Activated naive CD4-positive, alpha-beta T cell treated with anti-CD3 and anti-CD28 coated beads, Interleukin-2, amount 50 U/mL, for 24 hours (primary cell): Measurements from ENCODE around the gene EDIL3.
"Not testable (repeated sequence)": the region's sequence is repeated elsewhere in the genome, so short reads cannot be mapped to it uniquely, and the experiment has no call there.

ENCODE experiments used
- H3K27ac Mint-ChIP-seq: one replicate; pipeline ENCODE4 v1.8.0; 2021; ENCODE audit warnings: mild to moderate bottlenecking, mixed read lengths
- H3K27me3 Mint-ChIP-seq: one replicate; pipeline ENCODE4 v1.8.0; 2021; ENCODE audit warnings: mixed read lengths
- H3K36me3 Mint-ChIP-seq: one replicate; pipeline ENCODE4 v1.8.0; 2021; ENCODE audit warnings: mixed read lengths
- H3K4me1 Mint-ChIP-seq: one replicate; pipeline ENCODE4 v1.8.0; 2021; ENCODE audit warnings: mixed read lengths
- H3K4me3 Mint-ChIP-seq: one replicate; pipeline ENCODE4 v1.8.0; 2021; ENCODE audit warnings: mild to moderate bottlenecking, mixed read lengths
- H3K9me3 Mint-ChIP-seq: one replicate; pipeline ENCODE4 v1.8.0; 2021; ENCODE audit warnings: mixed read lengths

EDIL3 gene

DNA sequence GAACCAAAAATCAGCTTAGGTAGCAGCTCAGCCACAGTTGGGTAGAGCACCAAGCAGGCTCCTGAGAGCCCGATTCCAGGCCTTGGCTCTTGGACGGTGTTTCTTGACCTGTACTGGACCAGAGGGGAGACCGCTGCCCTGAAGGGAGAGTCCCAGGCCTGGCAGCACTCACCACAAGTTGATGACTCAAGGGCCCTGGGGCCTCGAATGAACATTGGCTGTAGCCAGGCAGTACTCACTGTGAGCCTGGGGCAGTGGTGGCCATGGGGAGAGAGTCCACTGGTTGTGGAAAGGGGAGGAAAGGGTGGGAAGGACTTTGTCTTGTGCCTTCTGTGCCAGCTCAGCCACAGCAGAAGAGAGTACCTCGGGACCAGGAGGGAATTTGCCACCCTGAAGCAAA is 166.1 kb downstream of the EDIL3 start:
- Mint-ChIP-seq H3K4me1 (no peaks in the 10 kb centered on the region), H3K9me3 (peaks cover 10% of the 10 kb centered on the region)

DNA sequence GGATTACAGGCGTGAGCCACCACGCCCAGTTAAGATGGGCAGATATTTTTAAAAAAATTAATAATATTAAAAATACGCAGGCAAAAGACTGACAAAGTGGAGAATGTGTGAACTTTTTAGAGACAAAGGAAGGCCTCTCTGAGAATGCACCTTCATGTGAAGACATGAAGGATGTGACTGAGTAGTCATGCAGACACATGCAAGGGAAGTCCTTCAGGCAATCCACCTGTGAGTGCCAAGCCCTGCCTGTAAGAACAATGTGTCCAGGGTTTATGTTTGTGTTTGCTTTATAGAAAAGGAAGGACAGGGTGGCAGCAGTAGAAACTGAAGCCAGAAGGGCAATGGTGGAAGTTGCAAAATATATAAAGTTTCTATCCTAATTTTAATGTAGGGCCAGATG is 169.2 kb downstream of the EDIL3 start:
- no peak overlapping the region for H3K27ac Mint-ChIP-seq
- no peaks in the 10 kb centered on the region for H3K27me3 Mint-ChIP-seq
- H3K4me1 Mint-ChIP-seq, result no peaks in the 10 kb centered on the region
- no peaks in the 10 kb centered on the region for H3K36me3 Mint-ChIP-seq
- H3K4me3 Mint-ChIP-seq, result no peak overlapping the region
- peaks cover 17% of the 10 kb centered on the region for H3K9me3 Mint-ChIP-seq

More for the DNA sequence above, 166.1 kb downstream of the EDIL3 start:
- no peaks in the 10 kb centered on the region for H3K27me3 Mint-ChIP-seq
- H3K36me3 Mint-ChIP-seq, result no peaks in the 10 kb centered on the region
- H3K27ac Mint-ChIP-seq, result no peak overlapping the region
- H3K4me3 Mint-ChIP-seq, result no peak overlapping the region

DNA sequence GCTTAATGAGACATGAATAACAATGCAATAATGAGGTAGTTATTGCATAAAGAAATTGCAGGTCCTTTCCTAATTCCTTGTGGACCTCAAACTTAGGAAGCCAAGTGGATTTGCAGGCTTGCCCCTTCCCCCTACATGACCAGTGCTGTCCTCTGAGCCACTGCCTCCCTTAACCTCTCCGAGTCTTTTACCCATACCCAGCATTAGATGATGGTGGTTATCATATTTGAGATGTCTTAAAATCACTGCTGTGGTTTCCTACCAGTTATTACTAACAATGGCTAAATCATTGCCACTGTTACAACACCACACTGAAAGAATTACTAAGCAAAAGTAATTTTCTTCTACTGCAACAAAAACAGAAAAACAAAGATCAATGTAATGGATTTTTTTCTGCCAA is 170.8 kb downstream of the EDIL3 start:
- no peak overlapping the region for H3K4me3 Mint-ChIP-seq
- peaks cover 7% of the 10 kb centered on the region for H3K9me3 Mint-ChIP-seq
- no peaks in the 10 kb centered on the region for H3K36me3 Mint-ChIP-seq
- H3K4me1 Mint-ChIP-seq, result no peaks in the 10 kb centered on the region
- H3K27me3 Mint-ChIP-seq, result no peaks in the 10 kb centered on the region
- no peak overlapping the region for H3K27ac Mint-ChIP-seq

DNA sequence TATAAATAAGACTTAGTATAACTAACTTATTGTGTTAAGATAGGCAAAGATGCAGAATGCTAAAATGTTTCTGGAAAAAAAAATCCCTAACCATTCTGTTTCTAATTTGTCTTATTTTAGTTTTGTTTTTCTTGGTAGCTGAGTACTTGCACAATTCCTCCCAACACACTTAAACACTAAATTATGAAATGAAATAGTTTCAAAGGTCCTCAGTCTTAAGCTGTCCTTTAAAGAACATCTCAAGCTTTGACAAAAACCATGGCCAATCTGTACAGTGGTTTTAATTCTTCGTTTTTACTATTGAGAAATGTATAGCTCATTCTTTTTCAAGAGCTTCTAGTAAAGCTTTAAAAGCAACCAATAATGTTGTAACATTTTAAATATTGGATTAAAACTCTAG is 171.5 kb downstream of the EDIL3 start:
- Mint-ChIP-seq H3K36me3 (no peaks in the 10 kb centered on the region), H3K9me3 (peaks cover 7% of the 10 kb centered on the region), H3K4me3 (no peak overlapping the region), H3K27me3 (no peaks in the 10 kb centered on the region), H3K4me1 (no peaks in the 10 kb centered on the region), H3K27ac (no peak overlapping the region)

DNA sequence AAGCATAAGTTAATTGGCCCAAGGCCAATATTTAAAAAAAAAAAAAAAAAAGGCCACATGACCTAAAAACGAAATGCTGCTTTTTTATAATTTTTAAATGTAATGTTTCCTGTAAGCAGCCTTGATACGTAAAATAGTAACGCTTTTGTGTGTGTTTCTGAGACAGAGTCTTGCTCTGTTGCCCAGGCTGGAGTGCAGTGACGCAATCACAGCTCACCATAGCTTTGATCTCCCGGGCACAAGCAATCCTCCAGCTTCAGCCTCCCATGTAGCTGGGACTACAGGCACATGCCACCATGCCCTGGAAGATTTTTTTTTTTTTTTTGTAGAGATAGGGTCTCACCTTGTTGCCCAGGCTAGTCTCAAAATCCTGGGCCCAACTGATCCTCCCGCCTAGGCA is 179.9 kb downstream of the EDIL3 start:
- no peak overlapping the region for H3K4me3 Mint-ChIP-seq
- no peaks in the 10 kb centered on the region for H3K9me3 Mint-ChIP-seq
- no peaks in the 10 kb centered on the region for H3K27me3 Mint-ChIP-seq
- H3K36me3 Mint-ChIP-seq, result no peaks in the 10 kb centered on the region
- no peak overlapping the region for H3K27ac Mint-ChIP-seq
- H3K4me1 Mint-ChIP-seq, result no peaks in the 10 kb centered on the region

DNA sequence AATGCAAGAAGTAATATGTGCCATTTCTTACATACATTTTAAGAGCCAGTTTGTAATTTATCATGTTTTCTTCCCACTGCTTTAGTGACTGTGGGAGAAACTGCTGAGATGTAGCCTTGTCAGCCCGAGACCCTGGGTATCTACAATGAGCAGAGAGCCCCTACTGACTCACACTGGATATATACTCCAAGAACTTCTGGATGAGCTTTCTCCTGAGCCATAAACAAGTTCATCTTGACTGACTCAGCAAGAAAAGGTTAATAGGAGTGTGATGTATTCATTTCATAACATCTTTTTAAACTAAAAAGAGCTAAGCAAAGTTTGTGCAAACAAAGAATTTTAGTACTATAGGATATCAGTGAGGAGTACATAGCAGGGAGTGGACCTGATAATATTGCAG is 182.5 kb downstream of the EDIL3 start:
- Mint-ChIP-seq H3K4me3 (no peak overlapping the region), H3K4me1 (no peaks in the 10 kb centered on the region), H3K27me3 (no peaks in the 10 kb centered on the region), H3K9me3 (no peaks in the 10 kb centered on the region), H3K27ac (no peak overlapping the region), H3K36me3 (no peaks in the 10 kb centered on the region)

DNA sequence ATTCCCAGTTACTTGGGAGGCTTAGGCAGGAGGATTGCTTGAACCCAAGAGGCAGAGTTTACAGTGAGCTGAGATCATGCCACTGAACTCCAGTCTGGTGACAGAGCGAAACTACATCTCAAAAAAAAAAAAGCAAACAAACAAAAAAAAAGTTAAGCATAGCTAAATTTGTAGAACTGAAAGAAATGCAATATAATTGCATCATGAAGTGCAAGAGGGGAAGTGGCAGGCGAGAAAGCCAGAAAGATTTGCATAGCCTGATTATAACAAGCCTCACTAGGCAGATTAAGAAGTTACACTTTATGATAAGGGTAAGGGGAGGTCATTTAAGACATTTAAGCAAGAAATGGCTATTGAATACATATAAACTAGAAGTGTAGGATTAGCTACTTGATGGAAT is 187.1 kb downstream of the EDIL3 start:
- no peak overlapping the region for H3K4me3 Mint-ChIP-seq
- H3K9me3 Mint-ChIP-seq, result peaks cover 4% of the 10 kb centered on the region
- H3K27me3 Mint-ChIP-seq, result no peaks in the 10 kb centered on the region
- no peak overlapping the region for H3K27ac Mint-ChIP-seq
- H3K4me1 Mint-ChIP-seq, result no peaks in the 10 kb centered on the region
- no peaks in the 10 kb centered on the region for H3K36me3 Mint-ChIP-seq

DNA sequence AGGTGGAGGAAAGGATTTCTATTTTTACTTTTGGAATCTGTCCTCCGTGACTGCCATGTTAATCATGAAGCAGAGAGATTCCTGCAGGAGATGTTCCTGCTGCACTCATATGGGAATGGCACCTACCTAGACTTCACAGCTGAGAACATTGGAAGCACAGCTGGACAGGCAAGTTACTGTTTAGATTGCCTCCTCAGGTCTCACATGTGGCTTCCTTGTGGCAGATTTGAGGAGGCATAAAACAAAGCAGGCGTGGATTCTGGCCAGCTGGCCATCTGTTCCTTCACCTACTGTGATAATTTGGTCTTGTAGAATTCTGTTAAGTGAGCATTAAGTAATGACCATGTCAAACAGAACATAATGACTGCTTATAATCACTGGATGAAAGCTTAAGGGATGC is 193.4 kb downstream of the EDIL3 start:
- Mint-ChIP-seq H3K9me3 (peaks cover 2% of the 10 kb centered on the region), H3K27ac (no peak overlapping the region), H3K36me3 (no peaks in the 10 kb centered on the region), H3K4me1 (no peaks in the 10 kb centered on the region), H3K4me3 (no peak overlapping the region), H3K27me3 (no peaks in the 10 kb centered on the region)

DNA sequence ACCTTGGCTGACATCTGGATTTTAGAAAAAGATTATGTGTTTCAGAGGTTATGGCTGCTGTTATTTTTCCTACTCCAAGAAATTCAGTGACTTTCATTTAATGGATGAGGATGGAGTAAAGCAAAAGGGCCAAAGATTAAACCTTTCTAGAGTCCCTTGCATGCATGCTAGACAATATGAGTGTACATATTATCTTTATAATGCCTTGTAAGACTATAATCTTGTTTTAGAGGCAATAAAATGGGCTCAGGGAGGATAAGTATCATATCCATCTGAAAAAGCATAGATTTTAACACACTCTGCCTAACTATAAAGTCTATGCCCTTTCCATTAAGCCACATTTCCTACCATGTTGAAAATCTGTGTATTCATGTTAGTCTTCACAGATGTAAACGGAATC is 199.8 kb downstream of the EDIL3 start:
- no peak overlapping the region for H3K27ac Mint-ChIP-seq
- H3K4me3 Mint-ChIP-seq, result no peak overlapping the region
- H3K9me3 Mint-ChIP-seq, result no peaks in the 10 kb centered on the region
- H3K4me1 Mint-ChIP-seq, result no peaks in the 10 kb centered on the region
- H3K36me3 Mint-ChIP-seq, result no peaks in the 10 kb centered on the region
- no peaks in the 10 kb centered on the region for H3K27me3 Mint-ChIP-seq

DNA sequence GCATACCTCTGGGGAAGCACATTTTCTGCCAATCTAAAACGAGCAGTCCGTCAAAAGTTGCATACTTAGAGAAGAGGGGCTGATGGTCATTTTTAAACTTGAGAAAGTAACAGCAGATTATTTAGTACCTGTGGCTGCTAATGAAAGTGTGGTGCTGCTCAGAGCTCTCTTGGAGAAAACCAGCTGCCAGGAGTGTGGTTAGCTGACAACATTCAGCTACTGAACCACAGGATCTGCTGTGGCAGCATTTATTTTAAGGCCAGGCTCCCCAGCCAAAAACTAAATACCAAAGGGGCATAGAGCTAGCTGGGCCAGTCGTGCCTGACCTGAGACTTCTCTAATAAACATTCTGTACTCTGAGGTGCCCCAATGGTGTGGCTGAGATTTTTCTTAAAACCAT is 203.6 kb downstream of the EDIL3 start:
- no peaks in the 10 kb centered on the region for H3K27me3 Mint-ChIP-seq
- H3K27ac Mint-ChIP-seq, result no peak overlapping the region
- no peaks in the 10 kb centered on the region for H3K4me1 Mint-ChIP-seq
- no peaks in the 10 kb centered on the region for H3K36me3 Mint-ChIP-seq
- H3K4me3 Mint-ChIP-seq, result no peak overlapping the region
- H3K9me3 Mint-ChIP-seq, result no peaks in the 10 kb centered on the region

DNA sequence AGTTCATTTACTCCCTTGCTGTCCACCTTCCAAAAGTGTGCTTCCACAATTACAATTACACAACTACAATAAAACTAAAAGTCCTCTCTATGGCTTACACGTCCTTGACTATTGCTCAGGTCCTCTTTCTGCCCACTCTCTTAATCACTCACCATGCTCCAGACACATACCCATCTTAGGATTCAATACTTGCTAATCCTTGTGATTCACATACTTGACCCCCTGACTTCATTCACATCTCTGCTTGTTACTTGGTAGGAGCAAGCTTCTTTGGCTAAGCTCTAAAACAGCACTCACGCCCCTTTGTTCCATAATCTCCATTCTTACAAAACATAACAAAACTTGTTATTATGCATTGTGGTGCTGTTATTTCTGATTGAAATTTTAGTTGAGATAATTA is 215.8 kb downstream of the EDIL3 start:
- no peak overlapping the region for H3K4me3 Mint-ChIP-seq
- H3K27ac Mint-ChIP-seq, result no peak overlapping the region
- H3K9me3 Mint-ChIP-seq, result peaks cover 4% of the 10 kb centered on the region
- H3K4me1 Mint-ChIP-seq, result no peaks in the 10 kb centered on the region
- no peaks in the 10 kb centered on the region for H3K27me3 Mint-ChIP-seq
- no peaks in the 10 kb centered on the region for H3K36me3 Mint-ChIP-seq

DNA sequence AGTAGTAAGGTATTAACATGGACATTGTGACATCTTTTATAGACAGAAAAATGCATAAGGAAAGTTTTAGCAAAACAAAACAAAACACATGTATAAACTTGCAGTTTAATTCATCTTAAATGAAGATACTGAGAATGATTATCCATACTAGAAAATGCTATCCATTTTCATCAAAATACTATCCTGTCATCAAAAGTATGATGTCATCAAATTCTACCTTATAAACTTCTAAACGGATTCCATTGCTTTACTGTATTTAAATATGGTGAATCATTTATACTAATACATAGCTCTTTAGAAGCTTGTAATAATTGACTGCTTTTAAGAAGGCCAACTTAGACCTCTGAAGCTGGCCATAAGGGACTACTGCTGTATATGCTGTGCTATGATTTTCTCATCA is 221.0 kb downstream of the EDIL3 start:
- H3K36me3 Mint-ChIP-seq, result no peaks in the 10 kb centered on the region
- no peak overlapping the region for H3K27ac Mint-ChIP-seq
- H3K27me3 Mint-ChIP-seq, result no peaks in the 10 kb centered on the region
- no peaks in the 10 kb centered on the region for H3K4me1 Mint-ChIP-seq
- H3K4me3 Mint-ChIP-seq, result no peak overlapping the region
- H3K9me3 Mint-ChIP-seq, result peaks cover 8% of the 10 kb centered on the region

DNA sequence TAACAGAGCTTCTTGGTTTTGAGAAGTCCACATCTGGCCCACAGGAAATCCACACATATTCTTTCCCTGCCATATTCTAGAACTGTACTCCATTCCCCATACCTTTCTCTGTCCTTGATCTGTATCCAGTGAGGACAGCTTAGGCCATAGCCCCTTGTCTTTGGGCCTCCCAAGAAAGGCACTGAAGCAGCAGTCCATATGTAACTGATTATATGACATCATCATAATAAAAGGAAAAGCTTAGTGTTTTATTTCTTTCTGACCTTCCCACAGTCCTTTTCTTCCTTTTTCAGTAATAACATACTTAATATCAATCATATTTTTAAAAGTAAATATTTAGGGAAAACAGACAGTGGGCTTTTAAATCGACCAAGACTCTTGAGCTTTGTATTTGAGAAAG is 222.0 kb downstream of the EDIL3 start:
- no peak overlapping the region for H3K27ac Mint-ChIP-seq
- no peak overlapping the region for H3K4me3 Mint-ChIP-seq
- H3K4me1 Mint-ChIP-seq, result no peaks in the 10 kb centered on the region
- peaks cover 8% of the 10 kb centered on the region for H3K9me3 Mint-ChIP-seq
- no peaks in the 10 kb centered on the region for H3K36me3 Mint-ChIP-seq
- no peaks in the 10 kb centered on the region for H3K27me3 Mint-ChIP-seq

DNA sequence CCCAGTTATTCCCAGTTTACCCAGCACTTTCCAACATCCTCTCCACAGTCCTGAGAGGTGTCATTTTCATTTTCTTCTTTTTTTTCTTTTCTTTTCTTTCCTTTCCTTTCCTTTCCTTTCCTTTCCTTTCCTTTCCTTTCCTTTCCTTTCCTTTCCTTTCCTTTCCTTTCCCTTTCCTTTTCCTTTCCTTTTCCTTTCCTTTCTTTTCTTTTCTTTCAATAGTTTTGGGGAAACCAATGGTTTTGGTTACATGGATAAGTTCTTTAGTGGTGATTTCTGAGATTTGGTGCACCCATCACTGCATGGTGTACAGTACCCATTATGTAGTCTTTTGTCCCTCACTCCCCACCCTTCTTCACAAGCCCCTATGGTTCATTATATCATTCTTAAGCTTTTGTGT is 224.0 kb downstream of the EDIL3 start:
- H3K4me1 Mint-ChIP-seq, H3K36me3 Mint-ChIP-seq, H3K27me3 Mint-ChIP-seq, H3K9me3 Mint-ChIP-seq, H3K27ac Mint-ChIP-seq, H3K4me3 Mint-ChIP-seq: not testable (repeated sequence)

DNA sequence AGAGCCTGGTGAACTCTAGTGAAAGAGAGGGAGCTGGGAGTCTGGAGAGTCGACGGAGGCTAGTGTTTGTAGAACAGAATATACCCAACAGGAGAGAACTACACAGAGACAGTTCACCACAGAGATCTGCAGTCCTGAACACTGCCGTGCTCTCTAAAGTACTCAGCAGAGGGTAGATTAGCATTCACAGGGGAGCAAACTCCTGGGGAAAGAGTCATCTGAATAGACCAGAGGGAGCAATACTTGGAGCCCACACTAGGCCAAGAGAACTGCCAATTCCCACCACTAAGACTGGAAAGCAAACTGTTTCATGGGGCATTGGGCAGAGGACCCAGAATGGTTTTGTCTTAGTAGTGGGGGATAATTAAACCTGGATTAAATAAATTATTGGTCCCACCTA is 235.6 kb downstream of the EDIL3 start:
- H3K4me3 Mint-ChIP-seq, result no peak overlapping the region
- H3K27me3 Mint-ChIP-seq, result no peaks in the 10 kb centered on the region
- no peaks in the 10 kb centered on the region for H3K4me1 Mint-ChIP-seq
- no peaks in the 10 kb centered on the region for H3K9me3 Mint-ChIP-seq
- no peak overlapping the region for H3K27ac Mint-ChIP-seq
- H3K36me3 Mint-ChIP-seq, result no peaks in the 10 kb centered on the region

DNA sequence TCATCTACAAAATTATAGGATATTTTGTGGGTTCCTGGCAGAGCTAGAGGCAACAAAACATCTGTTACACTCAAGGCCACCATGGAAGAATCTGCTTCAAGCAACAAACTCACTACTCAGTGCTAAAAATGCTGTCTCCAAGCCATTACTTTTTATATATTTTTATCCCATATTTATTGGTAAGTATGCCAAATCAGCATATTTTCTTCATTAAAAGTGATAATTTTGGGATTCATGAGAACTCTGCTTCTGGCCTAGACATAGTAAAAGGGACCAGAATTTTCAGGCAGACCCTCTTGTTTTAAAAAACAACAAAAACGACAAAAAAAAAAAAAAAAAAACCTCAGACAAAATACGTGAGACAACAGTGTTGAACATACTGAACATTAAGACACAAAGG is 236.0 kb downstream of the EDIL3 start:
- H3K36me3 Mint-ChIP-seq, result no peaks in the 10 kb centered on the region
- no peak overlapping the region for H3K4me3 Mint-ChIP-seq
- H3K9me3 Mint-ChIP-seq, result no peaks in the 10 kb centered on the region
- no peaks in the 10 kb centered on the region for H3K4me1 Mint-ChIP-seq
- H3K27ac Mint-ChIP-seq, result no peak overlapping the region
- no peaks in the 10 kb centered on the region for H3K27me3 Mint-ChIP-seq

DNA sequence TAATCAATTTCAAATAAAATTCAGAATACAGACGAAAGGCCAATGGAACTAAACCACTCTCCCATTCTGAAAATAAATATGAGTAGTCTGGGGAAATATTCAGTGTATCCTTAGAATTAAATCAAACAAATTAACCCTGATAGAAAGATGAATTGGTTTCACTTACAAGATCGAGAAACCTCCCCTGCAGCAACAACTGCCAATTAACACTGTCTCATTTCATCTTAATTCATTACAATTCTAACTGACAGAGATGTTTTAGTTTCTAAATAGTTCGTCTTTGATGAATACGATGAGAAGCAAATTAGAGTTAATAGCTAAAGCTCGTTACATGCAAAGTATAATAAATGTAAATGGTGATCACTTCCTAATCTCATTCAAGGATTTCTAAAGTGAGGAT is 247.1 kb downstream of the EDIL3 start:
- Mint-ChIP-seq H3K36me3 (no peaks in the 10 kb centered on the region), H3K27ac (no peak overlapping the region), H3K4me3 (no peak overlapping the region), H3K4me1 (no peaks in the 10 kb centered on the region), H3K27me3 (no peaks in the 10 kb centered on the region), H3K9me3 (no peaks in the 10 kb centered on the region)

DNA sequence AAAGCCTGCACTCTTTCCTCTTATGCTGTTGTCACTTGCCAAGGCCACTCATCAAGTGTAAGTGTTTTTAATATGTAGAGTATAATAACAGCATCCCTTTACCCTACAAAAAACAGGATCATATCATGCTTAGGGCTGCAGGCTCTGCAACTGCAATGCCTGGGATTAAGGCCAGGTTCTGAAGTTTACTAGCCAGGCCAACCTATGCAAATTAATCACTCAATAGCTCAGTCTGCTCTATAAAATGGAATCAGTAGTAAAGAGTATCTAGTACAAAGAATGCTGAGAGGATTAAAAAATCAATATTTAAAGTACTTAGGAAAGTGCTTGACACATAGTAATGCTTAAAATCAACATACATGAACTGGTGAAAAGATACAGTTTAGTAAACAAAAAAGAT is 253.3 kb downstream of the EDIL3 start:
- no peak overlapping the region for H3K4me3 Mint-ChIP-seq
- peaks cover 4% of the 10 kb centered on the region for H3K9me3 Mint-ChIP-seq
- H3K4me1 Mint-ChIP-seq, result no peaks in the 10 kb centered on the region
- no peaks in the 10 kb centered on the region for H3K27me3 Mint-ChIP-seq
- H3K27ac Mint-ChIP-seq, result no peak overlapping the region
- H3K36me3 Mint-ChIP-seq, result no peaks in the 10 kb centered on the region
